A549 treated with RU486 at 1 μM for 4 hours (cell line): ENCODE measurements around the gene SLAIN1. TPM values are rescaled to one million over a fixed set of nuclear protein-coding genes. Genes with fewer than 3 reads are reported as not detected.

ENCODE experiments used
- total RNA-seq: library from RNA; stranded (reverse); fragments of 200-300 nt; extraction: Qiagen RNA extraction; gene quantifications from 5 replicates; pipeline ENCODE4 v1.2.3, GENCODE V29; 2022; ENCODE audit warnings: low read depth

The SLAIN1 gene
- 0.47 to 0.62 TPM (median 0.51 TPM) in 5 replicates for total RNA-seq

GRCh38 chr13:77697217-77698103 is at the start of gene SLAIN1:
TSS of gene SLAIN1 (plus strand) at chr13:77697687. CDS start at chr13:77697914, 227 bp downstream.

Other genes starting within 250 kb of the SLAIN1 start
- gene SCEL, start 162.0 kb upstream of the SLAIN1 start, total RNA-seq, result 0.38 to 0.96 TPM (median 0.60 TPM) in 5 replicates
- not detected in 5 replicates for gene EDNRB, start 221.1 kb downstream of the SLAIN1 start, total RNA-seq